ENCODE measurements around the gene AHCY.
A peak's percentile ranks its signal among the peaks of the same experiment; 100 is the strongest.

AHCY gene

DNA sequence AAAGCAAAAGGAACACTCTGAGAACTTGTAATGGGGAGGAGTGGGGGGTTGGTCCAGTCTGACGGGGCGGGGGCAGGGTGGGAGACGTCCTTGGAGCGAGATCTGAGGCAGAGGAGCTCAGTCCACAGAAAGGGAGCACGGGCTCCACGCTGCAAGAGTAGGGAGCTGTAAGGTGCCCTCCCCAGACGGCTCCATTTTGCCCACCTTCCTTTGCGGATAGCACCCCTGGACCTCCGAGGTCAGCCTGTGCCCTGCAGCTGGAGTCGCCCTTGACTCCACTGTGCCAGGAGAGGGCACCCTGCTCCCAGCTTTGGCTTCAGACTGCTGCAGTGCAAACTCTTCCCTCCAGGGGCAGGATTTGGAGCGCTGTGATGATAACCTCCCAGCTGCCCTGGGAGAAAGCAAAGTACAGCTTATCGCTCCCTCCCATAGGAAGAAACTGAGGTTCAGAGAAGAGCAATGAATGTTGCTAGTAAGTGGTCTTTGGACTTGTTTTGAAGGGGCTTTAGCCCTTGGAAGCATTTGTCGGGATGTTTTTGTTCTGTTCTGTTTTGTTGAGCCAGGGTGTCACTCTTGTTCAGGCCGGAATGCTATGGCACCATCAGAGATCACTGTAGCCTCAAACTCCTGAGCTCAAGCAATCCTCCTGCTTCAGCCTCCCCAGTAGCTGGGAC is 9.5 kb upstream of the AHCY start:
- in situ Hi-C loops (cut with MboI; ENCODE audit: low sequenced_read_pairs, unreplicated experiment), result loop anchor here (10.0 kb wide), 1 partner anchor 162 kb away; no protein-coding TSS in a partner anchor

DNA sequence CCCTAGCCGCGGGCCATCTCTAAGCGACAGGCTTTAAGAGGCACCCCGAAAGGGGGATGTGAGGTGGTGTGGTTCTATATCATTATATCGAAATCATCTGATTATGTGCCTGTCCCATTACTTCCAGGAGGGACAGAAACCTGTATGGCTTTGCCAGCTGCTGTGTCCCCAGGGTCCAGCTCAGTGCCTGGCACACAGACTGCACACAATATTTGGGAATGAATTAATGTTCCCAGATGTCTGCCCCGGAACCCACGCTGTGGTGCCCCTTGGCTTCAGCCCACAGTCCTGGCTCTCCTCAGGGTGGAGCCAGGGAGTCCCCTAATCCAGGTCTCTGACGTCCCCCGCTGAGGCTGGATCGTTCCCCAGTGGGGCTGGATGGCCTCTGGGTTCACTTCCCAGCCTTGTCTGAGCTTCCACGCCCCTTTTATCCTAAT is 8.9 kb upstream of the AHCY start:
- no peak for DNase-seq (ENCODE audit: low spot score)
- TF ChIP-seq, protein P1, sequence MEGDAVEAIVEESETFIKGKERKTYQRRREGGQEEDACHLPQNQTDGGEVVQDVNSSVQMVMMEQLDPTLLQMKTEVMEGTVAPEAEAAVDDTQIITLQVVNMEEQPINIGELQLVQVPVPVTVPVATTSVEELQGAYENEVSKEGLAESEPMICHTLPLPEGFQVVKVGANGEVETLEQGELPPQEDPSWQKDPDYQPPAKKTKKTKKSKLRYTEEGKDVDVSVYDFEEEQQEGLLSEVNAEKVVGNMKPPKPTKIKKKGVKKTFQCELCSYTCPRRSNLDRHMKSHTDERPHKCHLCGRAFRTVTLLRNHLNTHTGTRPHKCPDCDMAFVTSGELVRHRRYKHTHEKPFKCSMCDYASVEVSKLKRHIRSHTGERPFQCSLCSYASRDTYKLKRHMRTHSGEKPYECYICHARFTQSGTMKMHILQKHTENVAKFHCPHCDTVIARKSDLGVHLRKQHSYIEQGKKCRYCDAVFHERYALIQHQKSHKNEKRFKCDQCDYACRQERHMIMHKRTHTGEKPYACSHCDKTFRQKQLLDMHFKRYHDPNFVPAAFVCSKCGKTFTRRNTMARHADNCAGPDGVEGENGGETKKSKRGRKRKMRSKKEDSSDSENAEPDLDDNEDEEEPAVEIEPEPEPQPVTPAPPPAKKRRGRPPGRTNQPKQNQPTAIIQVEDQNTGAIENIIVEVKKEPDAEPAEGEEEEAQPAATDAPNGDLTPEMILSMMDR (IDR thresholded peaks at IDR 0.05; ENCODE audit: borderline replicate concordance, control extremely low read depth, extremely low read depth, insufficient read depth, missing control alignments), result no peak
- in situ Hi-C loops (cut with MboI; ENCODE audit: low sequenced_read_pairs, unreplicated experiment), result loop anchor here (10.0 kb wide), 1 partner anchor 163 kb away; no protein-coding TSS in a partner anchor

More for the DNA sequence above, 9.5 kb upstream of the AHCY start:
- TF ChIP-seq, protein P1 (IDR thresholded peaks at IDR 0.05; ENCODE audit: borderline replicate concordance, control extremely low read depth, extremely low read depth, insufficient read depth, missing control alignments), result peak; percentile 99
- DNase-seq (ENCODE audit: low spot score), result peak; percentile 89

DNA sequence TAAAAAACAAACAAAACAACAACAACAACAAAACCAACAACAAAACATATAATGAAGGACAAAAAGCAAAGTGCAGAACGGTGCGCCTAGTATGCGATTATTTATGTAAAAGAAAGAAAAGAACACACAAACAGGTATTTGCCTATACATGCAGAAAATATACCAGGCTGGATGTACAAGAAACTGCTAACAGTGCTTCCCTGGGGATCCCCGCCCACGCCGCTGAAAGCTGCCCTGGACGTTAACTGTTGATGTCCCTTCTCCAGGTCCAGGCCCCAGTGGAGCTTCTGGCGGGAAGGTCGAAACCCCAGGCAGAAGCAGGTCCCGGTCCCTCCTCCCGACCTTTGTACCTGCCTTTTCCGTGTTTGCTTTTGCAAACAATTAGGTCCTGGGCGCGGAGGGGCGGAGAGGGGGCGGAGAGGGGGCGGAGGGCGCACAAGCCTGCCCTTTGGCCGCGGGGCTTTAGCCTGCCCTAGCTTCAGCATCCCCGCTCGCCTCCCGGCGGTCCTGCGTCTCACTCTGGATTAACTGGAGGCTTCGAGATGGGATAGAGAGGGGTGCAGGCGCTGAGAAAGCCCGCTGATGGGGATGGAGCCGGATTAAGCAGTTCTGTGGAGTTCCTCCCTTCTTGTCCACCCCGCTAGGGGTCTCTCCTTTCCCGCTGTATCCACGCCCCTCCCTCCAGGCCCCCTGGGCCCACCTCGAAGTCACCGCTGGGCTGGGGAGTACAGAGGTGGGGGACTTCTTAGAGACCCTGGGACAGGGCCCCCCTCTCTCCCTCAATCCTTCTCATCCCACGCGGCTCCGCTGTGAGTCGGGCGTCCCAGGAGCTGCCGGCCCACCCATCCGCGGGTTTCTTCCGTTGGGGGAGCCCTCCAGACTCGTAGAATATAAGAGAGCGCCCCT is 8.2 kb upstream of the AHCY start:
- TF ChIP-seq, protein P1 (IDR thresholded peaks at IDR 0.05; ENCODE audit: borderline replicate concordance, control extremely low read depth, extremely low read depth, insufficient read depth, missing control alignments), result no peak
- in situ Hi-C loops (cut with MboI; ENCODE audit: low sequenced_read_pairs, unreplicated experiment), result loop anchor here (10.0 kb wide), 1 partner anchor 163 kb away; no protein-coding TSS in a partner anchor
- no peak for DNase-seq (ENCODE audit: low spot score)

DNA sequence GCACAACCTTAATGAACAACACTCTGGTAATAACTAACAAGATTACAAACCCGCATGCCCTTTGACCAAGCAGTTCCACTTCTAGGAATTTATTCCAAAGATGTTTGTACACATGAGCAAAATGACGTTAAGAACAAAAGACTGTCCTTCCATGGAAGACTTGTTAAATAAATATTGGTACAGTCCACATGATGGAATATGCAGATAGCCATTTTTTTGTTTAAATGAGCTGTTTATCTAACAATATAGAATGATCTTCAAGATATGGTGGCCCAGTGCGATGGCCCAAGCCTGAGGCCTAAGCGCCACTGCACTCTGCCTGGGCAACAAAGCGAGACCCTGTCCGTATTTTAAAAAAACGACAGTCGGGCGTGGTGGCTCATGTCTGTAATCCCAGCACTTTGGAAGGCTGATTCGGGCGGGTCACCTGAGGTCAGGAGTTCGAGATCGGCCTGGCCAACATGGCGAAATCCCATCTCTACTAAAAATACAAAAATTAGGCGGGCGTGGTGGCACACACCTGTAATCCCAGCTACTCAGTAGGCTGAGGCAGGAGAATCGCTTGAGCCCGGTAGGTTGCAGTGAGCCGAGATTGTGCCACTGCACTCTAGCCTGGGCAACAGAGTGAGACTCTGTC is 7.4 kb upstream of the AHCY start:
- no peak for DNase-seq (ENCODE audit: low spot score)
- TF ChIP-seq, protein P1 (IDR thresholded peaks at IDR 0.05; ENCODE audit: borderline replicate concordance, control extremely low read depth, extremely low read depth, insufficient read depth, missing control alignments), result no peak
- in situ Hi-C loops (cut with MboI; ENCODE audit: low sequenced_read_pairs, unreplicated experiment), result loop anchor here (10.0 kb wide), 1 partner anchor 164 kb away; no protein-coding TSS in a partner anchor

DNA sequence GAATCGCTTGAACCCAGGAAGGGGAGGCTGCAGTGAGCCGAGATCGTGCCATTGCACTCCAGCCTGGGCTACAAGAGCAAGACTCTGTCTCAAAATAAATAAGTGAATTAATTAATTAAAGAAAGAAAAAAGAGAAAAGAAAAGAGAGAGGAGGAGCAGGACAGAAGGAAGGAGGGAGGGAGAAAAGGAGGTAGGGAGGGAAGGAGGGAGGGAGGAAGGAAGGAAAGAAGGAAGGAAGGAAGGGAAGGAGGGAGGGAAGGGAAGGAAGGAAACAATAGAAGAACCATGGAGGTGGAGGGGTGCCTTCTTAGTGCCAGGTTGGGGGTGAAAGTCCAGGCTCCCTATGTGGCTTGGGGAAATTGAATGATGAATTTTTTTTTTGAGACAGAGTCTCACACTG is 6.5 kb upstream of the AHCY start:
- in situ Hi-C loops (cut with MboI; ENCODE audit: low sequenced_read_pairs, unreplicated experiment), result loop anchor here (10.0 kb wide), 1 partner anchor 165 kb away; no protein-coding TSS in a partner anchor
- no peak for DNase-seq (ENCODE audit: low spot score)

More for the DNA sequence above, 6.5 kb upstream of the AHCY start:
- TF ChIP-seq, protein P1 (IDR thresholded peaks at IDR 0.05; ENCODE audit: borderline replicate concordance, control extremely low read depth, extremely low read depth, insufficient read depth, missing control alignments), result no peak

Measured in GM13976 (cell line).